Panc1 (cell line): ENCODE results near the gene ADAM22.

ENCODE experiments used
- CTCF ChIP-seq: fragments of 450-650 bp; IDR thresholded peaks from 2 replicates; pipeline ENCODE4 v1.5.1; 2017; ENCODE audit warnings: mild to moderate bottlenecking
- POLR2AphosphoS5 ChIP-seq: IDR thresholded peaks from 2 replicates; pipeline ENCODE4 v1.6.1; 2012; ENCODE audit warnings: mild to moderate bottlenecking, low read depth, low read length, moderate library complexity
- REST ChIP-seq, 2 experiments: IDR thresholded peaks; 2 replicates each; pipeline ENCODE4 v1.6.1; 2011 to 2012; ENCODE audit warnings: low read depth in 2 of 2, control low read depth in 1 of 2, low read length in 1 of 2, mild to moderate bottlenecking in 1 of 2, moderate library complexity in 1 of 2; ENCODE audit not compliant: insufficient read depth in 1 of 2
- TCF7L2 ChIP-seq: IDR thresholded peaks from 2 replicates; pipeline ENCODE4 v1.6.1; 2011; ENCODE audit warnings: mild to moderate bottlenecking, low read depth, low read length, inconsistent platforms

- TF ChIP-seq CTCF (no peak), POLR2AphosphoS5 (no peak), REST (IDR thresholded peaks at IDR 0.05; ENCODE audit: insufficient read depth in 1 of 2, low read depth in 2 of 2, low read length in 1 of 2) (no peak), TCF7L2 (no peak)
Observed at GRCh38 chr7:87984088-87984487, 50.0 kb downstream of the ADAM22 start.
